SH-SY5Y (cell line): Measurements from ENCODE around the gene CARD19.

ENCODE experiments used
- GATA2 ChIP-seq: IDR thresholded peaks from 2 replicates; pipeline ENCODE4 v1.6.1; 2011; ENCODE audit warnings: mild to moderate bottlenecking, low read depth, low read length
- GATA3 ChIP-seq: IDR thresholded peaks from 2 replicates; pipeline ENCODE4 v1.6.1; 2011; ENCODE audit warnings: low read depth, mild to moderate bottlenecking, low read length, moderate library complexity

GRCh38 chr9:93090091-93090655 lies 5.8 kb upstream of the CARD19 start:
- TF ChIP-seq GATA2 (no peak), GATA3 (no peak)
